Glutamatergic neuron (in vitro differentiated cells): ENCODE data around the gene ABCB10. TPM values are rescaled to one million over a fixed set of nuclear protein-coding genes. Genes with fewer than 3 reads are reported as not detected.

Source experiments
- DNase-seq: peaks from one replicate; pipeline ENCODE4 v3.0.0; 2022
- H3K27ac Mint-ChIP-seq: one replicate; pipeline ENCODE4 v1.8.0; 2020; ENCODE audit warnings: mild to moderate bottlenecking, mixed read lengths, inconsistent platforms; ENCODE audit not compliant: unreplicated experiment
- H3K27me3 Mint-ChIP-seq: one replicate; pipeline ENCODE4 v1.8.0; 2020; ENCODE audit warnings: mild to moderate bottlenecking, moderate library complexity, mixed read lengths, inconsistent platforms; ENCODE audit not compliant: unreplicated experiment
- H3K36me3 Mint-ChIP-seq: one replicate; pipeline ENCODE4 v1.8.0; 2020; ENCODE audit warnings: mild to moderate bottlenecking, mixed read lengths, inconsistent platforms; ENCODE audit not compliant: unreplicated experiment
- H3K4me1 Mint-ChIP-seq: one replicate; pipeline ENCODE4 v1.8.0; 2020; ENCODE audit warnings: mild to moderate bottlenecking, low read depth, mixed read lengths, inconsistent platforms; ENCODE audit not compliant: unreplicated experiment
- H3K4me3 Mint-ChIP-seq: one replicate; pipeline ENCODE4 v1.8.0; 2020; ENCODE audit warnings: mild to moderate bottlenecking, mixed read lengths, inconsistent platforms; ENCODE audit not compliant: unreplicated experiment
- H3K9me3 Mint-ChIP-seq: one replicate; pipeline ENCODE4 v1.8.0; 2020; ENCODE audit warnings: mild to moderate bottlenecking, moderate library complexity, mixed read lengths, inconsistent platforms; ENCODE audit not compliant: unreplicated experiment
- total RNA-seq: library from RNA; stranded (reverse); fragmentation: NEBNext Ultra II Directional; extraction: Animal tissue kit (Norgen Biotek cat#: 25700); gene quantifications from one replicate; pipeline ENCODE4 v1.2.1, GENCODE V29; 2021; ENCODE audit not compliant: unreplicated experiment
- TF ChIP-seq, protein P1 (sequence below): fragments of 200-600 bp; sonication (generic); IDR thresholded peaks from one replicate; pipeline ENCODE4 v1.5.0; 2021; ENCODE audit not compliant: partially characterized antibody, unreplicated experiment

Gene ABCB10
- total RNA-seq, 1 donor from 2014 or later = 15.0 TPM

DNA sequence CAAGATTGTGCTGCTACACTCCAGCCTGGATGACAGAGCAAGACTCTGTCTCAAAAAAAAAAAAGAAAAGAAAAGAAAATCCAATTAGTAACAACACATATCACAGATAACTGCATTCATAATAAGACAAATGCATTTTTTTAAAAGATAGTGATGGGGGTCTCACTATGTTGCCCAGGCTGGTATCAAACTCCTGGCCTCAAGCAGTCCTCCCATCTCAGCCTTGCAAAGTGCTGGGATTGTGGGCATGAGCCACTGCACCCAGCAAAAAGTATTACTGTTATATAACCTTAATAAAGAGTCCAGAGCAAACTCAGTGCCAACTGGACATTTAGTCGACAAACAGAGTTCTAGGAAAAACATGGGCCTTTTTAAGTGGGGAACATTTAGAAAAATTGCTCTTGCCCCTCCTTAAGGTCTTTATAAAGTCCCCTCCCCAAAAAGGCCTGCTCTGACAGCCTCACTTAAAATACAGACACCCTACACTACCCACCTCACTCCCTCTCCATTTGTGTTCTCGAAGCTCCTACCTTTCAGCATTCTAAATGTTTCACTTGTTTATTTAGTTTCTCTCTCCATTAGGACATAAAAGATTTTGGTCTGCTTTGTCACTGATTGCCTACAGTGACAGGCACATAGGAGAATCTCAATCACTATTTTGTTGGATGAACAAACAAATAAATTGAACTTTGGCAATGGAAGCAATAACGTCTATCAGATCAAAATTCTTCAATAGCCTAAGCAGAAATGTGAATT is 7.5 kb downstream of the ABCB10 start:
- DNase-seq = no peak
- Mint-ChIP-seq H3K4me1 (peaks cover 10% of the 10 kb centered on the region), H3K4me3 (no peak overlapping the region), H3K36me3 (no peaks in the 10 kb centered on the region), H3K9me3 (no peaks in the 10 kb centered on the region), H3K27ac (no peak overlapping the region), H3K27me3 (no peaks in the 10 kb centered on the region)
- TF ChIP-seq, protein P1, sequence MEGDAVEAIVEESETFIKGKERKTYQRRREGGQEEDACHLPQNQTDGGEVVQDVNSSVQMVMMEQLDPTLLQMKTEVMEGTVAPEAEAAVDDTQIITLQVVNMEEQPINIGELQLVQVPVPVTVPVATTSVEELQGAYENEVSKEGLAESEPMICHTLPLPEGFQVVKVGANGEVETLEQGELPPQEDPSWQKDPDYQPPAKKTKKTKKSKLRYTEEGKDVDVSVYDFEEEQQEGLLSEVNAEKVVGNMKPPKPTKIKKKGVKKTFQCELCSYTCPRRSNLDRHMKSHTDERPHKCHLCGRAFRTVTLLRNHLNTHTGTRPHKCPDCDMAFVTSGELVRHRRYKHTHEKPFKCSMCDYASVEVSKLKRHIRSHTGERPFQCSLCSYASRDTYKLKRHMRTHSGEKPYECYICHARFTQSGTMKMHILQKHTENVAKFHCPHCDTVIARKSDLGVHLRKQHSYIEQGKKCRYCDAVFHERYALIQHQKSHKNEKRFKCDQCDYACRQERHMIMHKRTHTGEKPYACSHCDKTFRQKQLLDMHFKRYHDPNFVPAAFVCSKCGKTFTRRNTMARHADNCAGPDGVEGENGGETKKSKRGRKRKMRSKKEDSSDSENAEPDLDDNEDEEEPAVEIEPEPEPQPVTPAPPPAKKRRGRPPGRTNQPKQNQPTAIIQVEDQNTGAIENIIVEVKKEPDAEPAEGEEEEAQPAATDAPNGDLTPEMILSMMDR = no peak

DNA sequence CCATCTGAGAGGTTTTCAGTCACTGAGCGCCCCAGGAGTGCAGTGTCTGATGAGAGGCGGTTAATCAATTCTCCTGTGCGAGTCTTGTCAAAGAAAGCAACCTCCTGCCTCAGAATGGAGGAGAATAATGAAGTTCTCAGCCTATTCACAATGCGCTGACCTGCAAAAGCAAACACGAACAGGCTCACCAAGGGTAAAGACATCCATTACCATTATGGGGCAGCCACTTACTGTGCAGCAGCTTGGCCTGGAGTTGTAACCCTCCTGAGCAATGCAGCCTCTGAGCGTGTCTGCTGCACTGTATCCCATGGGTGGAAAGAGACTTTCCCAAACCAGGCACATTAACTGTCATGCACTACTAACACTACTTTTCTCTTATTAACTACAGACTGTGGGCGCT is 11.0 kb downstream of the ABCB10 start:
- Mint-ChIP-seq H3K9me3 (no peaks in the 10 kb centered on the region), H3K27ac (no peak overlapping the region), H3K4me1 (peaks cover 2% of the 10 kb centered on the region), H3K36me3 (no peaks in the 10 kb centered on the region), H3K4me3 (no peak overlapping the region), H3K27me3 (no peaks in the 10 kb centered on the region)
- TF ChIP-seq, protein P1 = no peak
- no peak for DNase-seq

DNA sequence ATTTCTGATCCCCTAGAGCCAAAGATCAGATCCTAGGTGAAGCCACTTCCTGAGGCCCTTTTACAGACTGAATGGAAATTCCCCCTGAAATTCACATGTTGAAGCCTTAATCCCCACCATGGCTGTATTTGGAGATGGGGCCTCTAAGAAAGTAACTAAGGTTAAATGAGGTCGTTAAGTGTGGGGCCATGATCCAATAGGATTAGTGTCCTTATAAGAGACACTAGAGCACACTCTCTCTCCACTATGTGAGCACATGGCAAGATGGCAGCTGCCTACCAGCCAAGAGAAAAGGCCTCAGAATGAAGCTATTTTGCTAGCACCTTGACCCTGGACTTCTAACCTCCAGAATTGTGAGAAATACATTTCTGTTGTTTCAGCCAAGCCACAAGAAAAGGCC is 13.9 kb downstream of the ABCB10 start:
- Mint-ChIP-seq H3K9me3 (no peaks in the 10 kb centered on the region), H3K4me1 (no peaks in the 10 kb centered on the region), H3K27me3 (no peaks in the 10 kb centered on the region), H3K27ac (no peak overlapping the region), H3K36me3 (no peaks in the 10 kb centered on the region), H3K4me3 (no peak overlapping the region)
- no peak for DNase-seq
- TF ChIP-seq, protein P1 = no peak

DNA sequence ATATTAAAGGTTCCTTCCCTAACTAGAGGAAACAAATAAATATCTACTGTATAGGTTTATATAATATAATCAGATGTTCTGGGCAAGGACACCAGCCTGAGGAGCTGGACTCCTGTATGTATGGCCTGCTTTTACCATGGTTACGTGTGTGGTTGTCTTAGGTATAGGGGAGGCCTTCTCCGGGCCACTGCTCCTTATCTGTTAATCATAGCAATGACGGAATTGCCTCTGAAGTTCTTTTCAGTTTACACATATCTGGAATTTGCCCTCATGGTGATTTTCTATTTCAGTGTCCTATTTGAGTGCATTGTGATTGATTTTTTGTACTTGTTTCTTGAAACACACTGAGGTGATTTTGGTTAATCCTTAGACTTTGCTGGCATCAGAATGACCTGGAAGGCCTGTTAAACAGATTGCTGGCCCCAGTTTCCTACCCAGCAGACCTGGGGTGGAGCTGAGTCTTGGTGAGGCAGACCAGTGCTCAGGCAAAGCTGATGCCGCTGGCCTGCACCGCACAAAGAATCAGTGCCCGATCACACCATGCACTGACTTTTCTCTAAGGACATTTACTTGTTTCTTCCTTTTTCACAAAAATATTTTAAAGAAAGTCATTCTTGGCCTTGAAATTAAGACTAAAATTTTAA is 18.5 kb downstream of the ABCB10 start:
- no peaks in the 10 kb centered on the region for H3K9me3 Mint-ChIP-seq
- H3K27ac Mint-ChIP-seq = no peak overlapping the region
- TF ChIP-seq, protein P1 = no peak
- no peaks in the 10 kb centered on the region for H3K36me3 Mint-ChIP-seq
- no peak for DNase-seq
- no peaks in the 10 kb centered on the region for H3K27me3 Mint-ChIP-seq
- H3K4me3 Mint-ChIP-seq = no peak overlapping the region
- H3K4me1 Mint-ChIP-seq = peaks cover 6% of the 10 kb centered on the region

DNA sequence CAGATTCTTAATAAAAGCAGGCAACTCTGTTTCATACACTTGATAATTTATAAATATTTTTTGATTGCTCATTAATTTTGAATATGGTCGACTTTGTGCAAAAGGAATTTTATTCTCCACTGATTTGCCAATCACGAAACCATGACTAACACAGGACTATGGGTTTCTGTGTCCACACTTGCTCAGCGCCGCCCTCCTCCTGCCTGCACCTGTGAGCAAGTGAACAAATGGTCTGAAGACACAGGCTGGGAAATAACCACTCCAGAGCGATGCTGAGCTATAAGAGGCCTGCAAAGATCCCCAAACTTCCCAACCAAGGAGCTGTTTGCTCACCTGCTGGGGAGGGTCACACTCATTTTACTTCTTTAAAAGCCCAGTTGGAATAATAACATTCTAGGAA is 19.6 kb downstream of the ABCB10 start:
- TF ChIP-seq, protein P1 = no peak
- Mint-ChIP-seq H3K27ac (no peak overlapping the region), H3K27me3 (no peaks in the 10 kb centered on the region), H3K36me3 (peaks cover 2% of the 10 kb centered on the region), H3K4me3 (no peak overlapping the region), H3K4me1 (peaks cover 6% of the 10 kb centered on the region), H3K9me3 (no peaks in the 10 kb centered on the region)
- no peak for DNase-seq
